Colonic mucosa (tissue), 4 donors: ENCODE data around the gene DNAH7. TPM values are rescaled to one million over a fixed set of nuclear protein-coding genes. Genes with fewer than 3 reads are reported as not detected.

ENCODE experiments used
- DNase-seq: peaks from one replicate; pipeline ENCODE4 v3.0.0-alpha.2; 2020
- H3K27ac ChIP-seq: fragments of 200-600 bp; one replicate; pipeline ENCODE4 v1.8.0; 2021
- H3K27me3 ChIP-seq: fragments of 200-600 bp; one replicate; pipeline ENCODE4 v1.8.0; 2021
- H3K36me3 ChIP-seq: fragments of 200-600 bp; one replicate; pipeline ENCODE4 v1.8.0; 2021
- H3K4me1 ChIP-seq: fragments of 200-600 bp; one replicate; pipeline ENCODE4 v1.8.0; 2021; ENCODE audit warnings: mild to moderate bottlenecking
- H3K4me3 ChIP-seq: fragments of 200-600 bp; one replicate; pipeline ENCODE4 v1.8.0; 2021
- H3K9ac ChIP-seq, 2 donors: one replicate each; pipeline ENCODE4 v1.7.0; 2013; ENCODE audit warnings: control low read depth in 2 of 2, low read depth in 2 of 2, low read length in 2 of 2
- H3K9me3 ChIP-seq: fragments of 200-600 bp; one replicate; pipeline ENCODE4 v1.8.0; 2021
- CTCF ChIP-seq: fragments of 200-600 bp; IDR thresholded peaks from one replicate; pipeline ENCODE4 v1.8.0; 2022; ENCODE audit warnings: antibody characterized with exemption, mild to moderate bottlenecking
- intact Hi-C: fragments of 100-400 bp; cut with DNase I; formaldehyde crosslinking; loops from one replicate; pipeline ENCODE4 v1.14.1; 2022
- total RNA-seq, 2 donors: library from RNA; stranded (reverse); fragmentation: NEBNext Ultra II Directional in 1 of 2; extraction: Animal tissue kit (Norgen Biotek cat#: 25700) in 1 of 2; gene quantifications; one replicate each; pipeline ENCODE4 v1.2.1, GENCODE V29; 2021
- donor health status: healthy.
- donor health status: DM: no; HTN: no; CAD: no.
- donor health status: DM: no; HTN: no; CAD: no.

The DNAH7 gene
- total RNA-seq, 2 donors from 2014 or later, result 0.91 to 2.0 TPM

- no peaks in the 10 kb centered on the region for H3K27me3 ChIP-seq
- no peaks in the 10 kb centered on the region for H3K36me3 ChIP-seq
- H3K9ac ChIP-seq, result no peak overlapping the region
- intact Hi-C loops, result loop anchor here (5.0 to 10.0 kb wide), 3 partner anchors 98 to 255 kb away; partner anchors contain the start of gene STK17B
- H3K9me3 ChIP-seq, result no peaks in the 10 kb centered on the region
- H3K4me1 ChIP-seq, result no peaks in the 10 kb centered on the region
- H3K4me3 ChIP-seq, result no peak overlapping the region
- no peak overlapping the region for H3K27ac ChIP-seq
- TF ChIP-seq CTCF, result no peak
- DNase-seq, result no peak
Observed at GRCh38 chr2:196076778-196077568, 8.3 kb upstream of the DNAH7 start.

GRCh38 chr2:196075196-196075595, 6.6 kb upstream of the DNAH7 start:
- no peak overlapping the region for H3K4me3 ChIP-seq
- H3K4me1 ChIP-seq, result no peaks in the 10 kb centered on the region
- TF ChIP-seq CTCF, result no peak
- DNase-seq, result no peak
- no peak overlapping the region for H3K9ac ChIP-seq
- H3K27me3 ChIP-seq, result no peaks in the 10 kb centered on the region
- no peaks in the 10 kb centered on the region for H3K9me3 ChIP-seq
- no peaks in the 10 kb centered on the region for H3K36me3 ChIP-seq
- intact Hi-C loops, result loop anchor here (5.0 to 10.0 kb wide), 3 partner anchors 100 to 257 kb away; partner anchors contain the start of gene STK17B
- no peak overlapping the region for H3K27ac ChIP-seq

- no peaks in the 10 kb centered on the region for H3K4me1 ChIP-seq
- H3K36me3 ChIP-seq, result no peaks in the 10 kb centered on the region
- no peak for TF ChIP-seq CTCF
- H3K9ac ChIP-seq, result no peak overlapping the region
- H3K27ac ChIP-seq, result no peak overlapping the region
- intact Hi-C loops, result loop anchor here (5.0 to 10.0 kb wide), 3 partner anchors 100 to 258 kb away; partner anchors contain the start of gene STK17B
- no peak overlapping the region for H3K4me3 ChIP-seq
- no peaks in the 10 kb centered on the region for H3K27me3 ChIP-seq
- H3K9me3 ChIP-seq, result no peaks in the 10 kb centered on the region
- DNase-seq, result no peak
Observed at GRCh38 chr2:196074631-196075030, 6.0 kb upstream of the DNAH7 start.

GRCh38 chr2:196073521-196073920, 4.9 kb upstream of the DNAH7 start:
- intact Hi-C loops, result loop anchor here (10.0 kb wide), 1 partner anchor 101 kb away; the partner anchor contains the start of gene STK17B
- no peak for DNase-seq
- Histone ChIP-seq H3K9ac (no peak overlapping the region), H3K27me3 (no peaks in the 10 kb centered on the region), H3K4me1 (peaks cover 3% of the 10 kb centered on the region), H3K27ac (no peak overlapping the region), H3K9me3 (no peaks in the 10 kb centered on the region), H3K36me3 (no peaks in the 10 kb centered on the region), H3K4me3 (no peak overlapping the region)
- TF ChIP-seq CTCF, result no peak

- H3K27ac ChIP-seq, result no peak overlapping the region
- DNase-seq, result no peak
- H3K4me3 ChIP-seq, result no peak overlapping the region
- no peak overlapping the region for H3K9ac ChIP-seq
- no peaks in the 10 kb centered on the region for H3K27me3 ChIP-seq
- H3K36me3 ChIP-seq, result no peaks in the 10 kb centered on the region
- TF ChIP-seq CTCF, result no peak
- intact Hi-C loops, result loop anchor here (5.0 kb wide), 1 partner anchor 410 kb away; the partner anchor contains the start of gene SLC39A10
- peaks cover 3% of the 10 kb centered on the region for H3K4me1 ChIP-seq
- H3K9me3 ChIP-seq, result no peaks in the 10 kb centered on the region
Observed at GRCh38 chr2:196067088-196067382, 1.6 kb downstream of the DNAH7 start.
